DOHH2 (cell line): ENCODE measurements around the gene CCBE1.

Experiments used
- H3F3A ChIP-seq: fragments of 200-600 bp; sonication (generic), shearing (Covaris generic); 2 replicates; pipeline ENCODE4 v1.6.0; 2016; ENCODE audit warnings: antibody characterized with exemption, mild to moderate bottlenecking; ENCODE audit not compliant: control insufficient read depth, insufficient read depth
- H3K27ac ChIP-seq: fragments of 200-600 bp; sonication (generic); 2 replicates; pipeline ENCODE4 v1.5.1; 2014; ENCODE audit warnings: low read depth, mild to moderate bottlenecking, low read length, moderate library complexity
- H3K27me3 ChIP-seq: fragments of 200-600 bp; sonication (generic); 2 replicates; pipeline ENCODE4 v1.6.1; 2014; ENCODE audit warnings: mild to moderate bottlenecking, low read length, mixed read lengths; ENCODE audit not compliant: control insufficient read depth
- H3K36me3 ChIP-seq: fragments of 200-600 bp; sonication (generic); 2 replicates; pipeline ENCODE4 v1.6.1; 2014; ENCODE audit warnings: mild to moderate bottlenecking, low read length, moderate library complexity, mixed read lengths; ENCODE audit not compliant: control insufficient read depth
- H3K4me1 ChIP-seq: fragments of 200-600 bp; sonication (generic); 2 replicates; pipeline ENCODE4 v1.6.1; 2014; ENCODE audit warnings: mild to moderate bottlenecking, low read length, mixed read lengths; ENCODE audit not compliant: control insufficient read depth
- H3K4me2 ChIP-seq: fragments of 200-600 bp; sonication (generic); 2 replicates; pipeline ENCODE4 v1.6.0; 2014; ENCODE audit warnings: mild to moderate bottlenecking, low read length, moderate library complexity
- H3K4me3 ChIP-seq: fragments of 200-600 bp; sonication (generic); 2 replicates; pipeline ENCODE4 v1.5.1; 2014; ENCODE audit warnings: mild to moderate bottlenecking, low read length, mixed read lengths
- H3K79me2 ChIP-seq: fragments of 200-600 bp; sonication (generic); 2 replicates; pipeline ENCODE4 v1.6.1; 2014; ENCODE audit warnings: mild to moderate bottlenecking, low read length, mixed read lengths; ENCODE audit not compliant: control insufficient read depth
- H3K9me2 ChIP-seq: fragments of 200-600 bp; sonication (generic); replicated peaks from 2 replicates; pipeline ENCODE4 v1.6.1; 2014; ENCODE audit warnings: mild to moderate bottlenecking, low read length, mixed read lengths; ENCODE audit not compliant: control insufficient read depth
- H3K9me3 ChIP-seq: fragments of 200-600 bp; sonication (generic); 2 replicates; pipeline ENCODE4 v1.6.1; 2014; ENCODE audit warnings: antibody characterized with exemption, low read length, mixed read lengths; ENCODE audit not compliant: control insufficient read depth, insufficient read depth
- H4K20me1 ChIP-seq: fragments of 200-600 bp; sonication (generic); 2 replicates; pipeline ENCODE4 v1.6.0; 2014; ENCODE audit warnings: low read depth, mild to moderate bottlenecking, antibody characterized with exemption, low read length, moderate library complexity; ENCODE audit not compliant: control insufficient read depth, insufficient read depth
- CTCF ChIP-seq: fragments of 200-600 bp; sonication (generic); IDR thresholded peaks from one replicate; pipeline ENCODE4 v1.5.1; 2014; ENCODE audit warnings: antibody characterized with exemption, mild to moderate bottlenecking, low read depth, low read length; ENCODE audit not compliant: poor library complexity, severe bottlenecking
- EZH2phosphoT487 ChIP-seq: fragments of 200-600 bp; sonication (generic); IDR thresholded peaks from 2 replicates; pipeline ENCODE4 v1.6.1; 2017; ENCODE audit warnings: borderline replicate concordance, mild to moderate bottlenecking, antibody characterized with exemption, low read length, moderate library complexity, mixed read lengths

CCBE1 gene

GRCh38 chr18:59736061-59736460, 38.8 kb upstream of the CCBE1 start:
- Histone ChIP-seq H3K9me2 (no peaks in the 10 kb centered on the region), H3F3A (no peaks in the 10 kb centered on the region), H3K79me2 (no peaks in the 10 kb centered on the region), H3K36me3 (no peaks in the 10 kb centered on the region), H3K4me2 (no peak overlapping the region), H4K20me1 (no peaks in the 10 kb centered on the region), H3K4me1 (no peaks in the 10 kb centered on the region), H3K4me3 (no peak overlapping the region), H3K27me3 (peaks cover 10% of the 10 kb centered on the region), H3K9me3 (no peaks in the 10 kb centered on the region), H3K27ac (no peak overlapping the region)
- TF ChIP-seq CTCF (no peak), EZH2phosphoT487 (no peak)

GRCh38 chr18:59735269-59735860, 38.1 kb upstream of the CCBE1 start:
- Histone ChIP-seq H3K27me3 (peaks cover 10% of the 10 kb centered on the region), H3K79me2 (no peaks in the 10 kb centered on the region), H3F3A (no peaks in the 10 kb centered on the region), H4K20me1 (no peaks in the 10 kb centered on the region), H3K27ac (no peak overlapping the region), H3K36me3 (no peaks in the 10 kb centered on the region), H3K9me2 (no peaks in the 10 kb centered on the region), H3K4me3 (no peak overlapping the region), H3K4me1 (no peaks in the 10 kb centered on the region), H3K9me3 (no peaks in the 10 kb centered on the region), H3K4me2 (no peak overlapping the region)
- no peak for TF ChIP-seq EZH2phosphoT487
- no peak for TF ChIP-seq CTCF

GRCh38 chr18:59733421-59733820, 36.2 kb upstream of the CCBE1 start:
- TF ChIP-seq CTCF = no peak
- TF ChIP-seq EZH2phosphoT487 = no peak
- no peak overlapping the region for H3K4me2 ChIP-seq

More at GRCh38 chr18:59733421-59733820, 36.2 kb upstream of the CCBE1 start:
- H3K36me3 ChIP-seq = no peaks in the 10 kb centered on the region
- H3K9me3 ChIP-seq = no peaks in the 10 kb centered on the region
- H3K9me2 ChIP-seq = no peaks in the 10 kb centered on the region
- H3K27me3 ChIP-seq = peaks cover 4% of the 10 kb centered on the region; the same call in 1 of the 2 replicates
- H4K20me1 ChIP-seq = no peaks in the 10 kb centered on the region
- no peak overlapping the region for H3K4me3 ChIP-seq
- H3K4me1 ChIP-seq = no peaks in the 10 kb centered on the region
- H3K79me2 ChIP-seq = no peaks in the 10 kb centered on the region
- H3K27ac ChIP-seq = no peak overlapping the region
- no peaks in the 10 kb centered on the region for H3F3A ChIP-seq
